Measurements from ENCODE around the gene TBC1D2B.

Gene TBC1D2B

GRCh38 chr15:78018445-78018844 lies 59.1 kb downstream of the TBC1D2B start:
- Mint-ChIP-seq H3K4me3 (no peak overlapping the region), H3K27me3 (no peaks in the 10 kb centered on the region), H3K36me3 (ENCODE audit: insufficient read depth) (peaks cover 59% of the 10 kb centered on the region), H3K4me1 (ENCODE audit: low read depth in 2 of 2) (peaks cover 5 to 18% of the 10 kb centered on the region in 2 donors), H3K9me3 (no peaks in the 10 kb centered on the region), H3K27ac (peak overlapping the region; percentile 46 to 82)
- no peak for ATAC-seq (replicated peaks)
- no peak for DNase-seq

GRCh38 chr15:78016860-78017259 lies 60.7 kb downstream of the TBC1D2B start:
- Mint-ChIP-seq H3K4me1 (ENCODE audit: low read depth in 2 of 2) (peaks cover 4 to 16% of the 10 kb centered on the region in 2 donors), H3K9me3 (no peaks in the 10 kb centered on the region), H3K27me3 (no peaks in the 10 kb centered on the region), H3K36me3 (ENCODE audit: insufficient read depth) (peaks cover 56% of the 10 kb centered on the region), H3K4me3 (no peak overlapping the region), H3K27ac (peak overlapping the region; percentile 13 to 54)
- no peak for DNase-seq
- ATAC-seq (replicated peaks), result no peak

- Mint-ChIP-seq H3K9me3 (no peaks in the 10 kb centered on the region), H3K36me3 (ENCODE audit: insufficient read depth) (peaks cover 64% of the 10 kb centered on the region), H3K4me3 (no peak overlapping the region), H3K27me3 (no peaks in the 10 kb centered on the region), H3K27ac (no peak overlapping the region), H3K4me1 (ENCODE audit: low read depth in 2 of 2) (peaks cover 3 to 8% of the 10 kb centered on the region in 2 donors)
- ATAC-seq (replicated peaks), result no peak
- no peak for DNase-seq
These were observed 64.9 kb downstream of the TBC1D2B start for GRCh38 chr15:78012643-78013077.

GRCh38 chr15:78010067-78010466 lies 67.4 kb downstream of the TBC1D2B start:
- H3K36me3 Mint-ChIP-seq (ENCODE audit: insufficient read depth), result peaks cover 67% of the 10 kb centered on the region
- H3K27me3 Mint-ChIP-seq, result no peaks in the 10 kb centered on the region
- H3K9me3 Mint-ChIP-seq, result no peaks in the 10 kb centered on the region
- H3K4me3 Mint-ChIP-seq, result no peak overlapping the region
- DNase-seq (no peak), ATAC-seq (replicated peaks) (no peak)
- H3K4me1 Mint-ChIP-seq (ENCODE audit: low read depth in 2 of 2), result peaks cover 11 to 16% of the 10 kb centered on the region in 2 donors
- peak overlapping the region in 1 of 2 donors; percentile 7 for H3K27ac Mint-ChIP-seq

GRCh38 chr15:78007964-78008886 lies 69.3 kb downstream of the TBC1D2B start:
- Mint-ChIP-seq H3K4me1 (ENCODE audit: low read depth in 2 of 2) (peaks cover 14 to 16% of the 10 kb centered on the region in 2 donors), H3K27ac (peak overlapping the region; percentile 28 to 76), H3K36me3 (ENCODE audit: insufficient read depth) (peaks cover 62% of the 10 kb centered on the region), H3K27me3 (no peaks in the 10 kb centered on the region), H3K9me3 (no peaks in the 10 kb centered on the region), H3K4me3 (no peak overlapping the region)
- ATAC-seq (replicated peaks) (no peak), DNase-seq (no peak)

- H3K4me1 Mint-ChIP-seq (ENCODE audit: low read depth in 2 of 2), result peaks cover 16 to 17% of the 10 kb centered on the region in 2 donors
- H3K36me3 Mint-ChIP-seq (ENCODE audit: insufficient read depth), result peaks cover 62% of the 10 kb centered on the region
- H3K27me3 Mint-ChIP-seq, result no peaks in the 10 kb centered on the region
- H3K27ac Mint-ChIP-seq, result peak overlapping the region; percentile 28 to 76
- ATAC-seq (replicated peaks) (no peak), DNase-seq (no peak)
- no peak overlapping the region for H3K4me3 Mint-ChIP-seq
- H3K9me3 Mint-ChIP-seq, result no peaks in the 10 kb centered on the region
These were observed 70.1 kb downstream of the TBC1D2B start for GRCh38 chr15:78007211-78007931.

- ATAC-seq (replicated peaks), result no peak
- peaks cover 66% of the 10 kb centered on the region for H3K36me3 Mint-ChIP-seq (ENCODE audit: insufficient read depth)
- H3K4me1 Mint-ChIP-seq (ENCODE audit: low read depth in 2 of 2), result peaks cover 16 to 17% of the 10 kb centered on the region in 2 donors
- no peaks in the 10 kb centered on the region for H3K27me3 Mint-ChIP-seq
- H3K9me3 Mint-ChIP-seq, result no peaks in the 10 kb centered on the region
- no peak for DNase-seq
- H3K27ac Mint-ChIP-seq, result peak overlapping the region; percentile 28 to 76
- no peak overlapping the region for H3K4me3 Mint-ChIP-seq
These were observed 70.8 kb downstream of the TBC1D2B start for GRCh38 chr15:78006567-78007205.

- Mint-ChIP-seq H3K27me3 (no peaks in the 10 kb centered on the region), H3K36me3 (ENCODE audit: insufficient read depth) (peaks cover 61% of the 10 kb centered on the region)
- no peak for DNase-seq
These were observed 72.4 kb downstream of the TBC1D2B start for GRCh38 chr15:78004919-78005634.

GRCh38 chr15:78004222-78004727 lies 73.2 kb downstream of the TBC1D2B start:
- Mint-ChIP-seq H3K36me3 (ENCODE audit: insufficient read depth) (peaks cover 60% of the 10 kb centered on the region), H3K4me3 (no peak overlapping the region), H3K27me3 (no peaks in the 10 kb centered on the region), H3K4me1 (ENCODE audit: low read depth in 2 of 2) (peaks cover 21 to 23% of the 10 kb centered on the region in 2 donors), H3K27ac (peak overlapping the region in 1 of 2 donors; percentile 64), H3K9me3 (no peaks in the 10 kb centered on the region)
- DNase-seq (no peak), ATAC-seq (replicated peaks) (peak; percentile 30)

More at GRCh38 chr15:78004919-78005634, 72.4 kb downstream of the TBC1D2B start:
- H3K4me3 Mint-ChIP-seq, result no peak overlapping the region
- ATAC-seq (replicated peaks), result no peak
- no peaks in the 10 kb centered on the region for H3K9me3 Mint-ChIP-seq
- H3K27ac Mint-ChIP-seq, result peak overlapping the region; percentile 55 to 64
- H3K4me1 Mint-ChIP-seq (ENCODE audit: low read depth in 2 of 2), result peaks cover 21 to 22% of the 10 kb centered on the region in 2 donors

GRCh38 chr15:78003539-78004008 lies 73.9 kb downstream of the TBC1D2B start:
- no peaks in the 10 kb centered on the region for H3K27me3 Mint-ChIP-seq
- no peak overlapping the region for H3K4me3 Mint-ChIP-seq
- DNase-seq, result no peak
- peaks cover 21 to 23% of the 10 kb centered on the region in 2 donors for H3K4me1 Mint-ChIP-seq (ENCODE audit: low read depth in 2 of 2)
- peaks cover 58% of the 10 kb centered on the region for H3K36me3 Mint-ChIP-seq (ENCODE audit: insufficient read depth)
- H3K27ac Mint-ChIP-seq, result no peak overlapping the region
- H3K9me3 Mint-ChIP-seq, result no peaks in the 10 kb centered on the region
- no peak for ATAC-seq (replicated peaks)

GRCh38 chr15:78002996-78003395 lies 74.5 kb downstream of the TBC1D2B start:
- Mint-ChIP-seq H3K36me3 (ENCODE audit: insufficient read depth) (peaks cover 61% of the 10 kb centered on the region), H3K4me3 (no peak overlapping the region), H3K27me3 (no peaks in the 10 kb centered on the region), H3K9me3 (no peaks in the 10 kb centered on the region), H3K27ac (no peak overlapping the region), H3K4me1 (ENCODE audit: low read depth in 2 of 2) (peaks cover 21 to 23% of the 10 kb centered on the region in 2 donors)
- ATAC-seq (replicated peaks) (no peak), DNase-seq (no peak)

- Mint-ChIP-seq H3K4me3 (no peak overlapping the region), H3K27me3 (no peaks in the 10 kb centered on the region), H3K27ac (peak overlapping the region; percentile 30 to 84), H3K4me1 (ENCODE audit: low read depth in 2 of 2) (peaks cover 11 to 13% of the 10 kb centered on the region in 2 donors), H3K9me3 (no peaks in the 10 kb centered on the region), H3K36me3 (ENCODE audit: insufficient read depth) (peaks cover 60% of the 10 kb centered on the region)
- DNase-seq (no peak), ATAC-seq (replicated peaks) (no peak)
These were observed 75.9 kb downstream of the TBC1D2B start for GRCh38 chr15:78001656-78002055.

Measured in effector memory CD8-positive, alpha-beta T cell (primary cell).